HEK293 (cell line): ENCODE measurements around the gene DACT3.

Experiments used
- GLIS2 ChIP-seq: fragments of 450-650 bp; formaldehyde crosslinking; IDR thresholded peaks from 2 replicates; pipeline ENCODE4 v1.5.1; 2016; ENCODE audit warnings: missing biosample characterization, missing genetic modification characterization
- HOXD13 ChIP-seq: sonication (generic); formaldehyde crosslinking; IDR thresholded peaks from 2 replicates; pipeline ENCODE4 v1.8.0; 2022; ENCODE audit warnings: missing genetic modification reagents, borderline replicate concordance
- IKZF3 ChIP-seq: fragments of 450-650 bp; IDR thresholded peaks from 2 replicates; pipeline ENCODE4 v1.5.0; 2018; ENCODE audit warnings: missing biosample characterization, mild to moderate bottlenecking, missing genetic modification characterization, moderate library complexity
- MYNN ChIP-seq: fragments of 450-650 bp; formaldehyde crosslinking; IDR thresholded peaks from 2 replicates; pipeline ENCODE4 v1.5.1; 2016; ENCODE audit warnings: missing biosample characterization, missing genetic modification characterization, borderline replicate concordance
- REPIN1 ChIP-seq: fragments of 450-650 bp; formaldehyde crosslinking; IDR thresholded peaks from 2 replicates; pipeline ENCODE4 v1.5.1; 2017; ENCODE audit warnings: missing biosample characterization, missing genetic modification characterization, low read depth
- SP3 ChIP-seq: fragments of 450-650 bp; formaldehyde crosslinking; IDR thresholded peaks from 2 replicates; pipeline ENCODE4 v1.5.1; 2016; ENCODE audit warnings: missing biosample characterization, missing genetic modification characterization
- ZBTB48 ChIP-seq: fragments of 450-650 bp; formaldehyde crosslinking; IDR thresholded peaks from 2 replicates; pipeline ENCODE4 v1.5.1; 2016; ENCODE audit warnings: missing biosample characterization, missing genetic modification characterization
- ZFP69B ChIP-seq: fragments of 450-650 bp; formaldehyde crosslinking; IDR thresholded peaks from 2 replicates; pipeline ENCODE4 v1.5.1; 2016; ENCODE audit warnings: missing biosample characterization, missing genetic modification characterization
- ZNF155 ChIP-seq: fragments of 450-650 bp; formaldehyde crosslinking; IDR thresholded peaks from 2 replicates; pipeline ENCODE4 v1.5.1; 2016; ENCODE audit warnings: missing biosample characterization, missing genetic modification characterization
- ZNF157 ChIP-seq: fragments of 450-650 bp; formaldehyde crosslinking; IDR thresholded peaks from 2 replicates; pipeline ENCODE4 v1.5.1; 2016; ENCODE audit warnings: missing biosample characterization, missing genetic modification characterization
- ZNF174 ChIP-seq: fragments of 450-650 bp; formaldehyde crosslinking; IDR thresholded peaks from 2 replicates; pipeline ENCODE4 v1.5.0; 2017; ENCODE audit warnings: missing biosample characterization, mild to moderate bottlenecking, missing genetic modification characterization
- ZNF266 ChIP-seq: fragments of 450-650 bp; formaldehyde crosslinking; IDR thresholded peaks from 2 replicates; pipeline ENCODE4 v1.5.1; 2016; ENCODE audit warnings: missing biosample characterization, missing genetic modification characterization, low read depth
- ZNF366 ChIP-seq: fragments of 450-650 bp; formaldehyde crosslinking; conservative IDR thresholded peaks from 2 replicates; pipeline ENCODE4 v1.5.1; 2016; ENCODE audit warnings: missing biosample characterization, missing genetic modification characterization
- ZNF37A ChIP-seq: fragments of 450-650 bp; IDR thresholded peaks from 2 replicates; pipeline ENCODE4 v1.5.1; 2018; ENCODE audit warnings: missing biosample characterization, missing genetic modification characterization
- ZNF394 ChIP-seq: fragments of 450-650 bp; formaldehyde crosslinking; IDR thresholded peaks from 2 replicates; pipeline ENCODE4 v1.5.1; 2016; ENCODE audit warnings: missing biosample characterization, missing genetic modification characterization, mild to moderate bottlenecking, moderate library complexity, borderline replicate concordance
- ZNF514 ChIP-seq: fragments of 450-650 bp; formaldehyde crosslinking; IDR thresholded peaks from 2 replicates; pipeline ENCODE4 v1.5.1; 2016; ENCODE audit warnings: missing biosample characterization, missing genetic modification characterization
- ZNF561 ChIP-seq: fragments of 450-650 bp; IDR thresholded peaks from 2 replicates; pipeline ENCODE4 v1.5.1; 2018; ENCODE audit warnings: missing biosample characterization, missing genetic modification characterization, borderline replicate concordance
- ZNF792 ChIP-seq: fragments of 450-650 bp; formaldehyde crosslinking; IDR thresholded peaks from 2 replicates; pipeline ENCODE4 v1.5.1; 2016; ENCODE audit warnings: missing biosample characterization, missing genetic modification characterization
- ZSCAN30 ChIP-seq: fragments of 450-650 bp; IDR thresholded peaks from 2 replicates; pipeline ENCODE4 v1.5.1; 2018; ENCODE audit warnings: missing biosample characterization, mild to moderate bottlenecking, missing genetic modification characterization, moderate library complexity
- TF ChIP-seq, protein P1 (sequence below): fragments of 450-650 bp; formaldehyde crosslinking; conservative IDR thresholded peaks from 2 replicates; pipeline ENCODE4 v1.5.1; 2016; ENCODE audit warnings: low read depth, missing biosample characterization, missing genetic modification characterization
- TF ChIP-seq, protein P2 (sequence below): fragments of 450-650 bp; formaldehyde crosslinking; IDR thresholded peaks from 2 replicates; pipeline ENCODE4 v1.5.1; 2016; ENCODE audit warnings: missing biosample characterization, missing genetic modification characterization
- TF ChIP-seq, protein P3 (sequence below): fragments of 450-650 bp; formaldehyde crosslinking; IDR thresholded peaks from 2 replicates; pipeline ENCODE4 v1.5.1; 2017; ENCODE audit warnings: missing biosample characterization, missing genetic modification characterization
- TF ChIP-seq, protein P4 (sequence below): fragments of 450-650 bp; formaldehyde crosslinking; IDR thresholded peaks from 2 replicates; pipeline ENCODE4 v1.5.1; 2016; ENCODE audit warnings: missing biosample characterization, missing genetic modification characterization

The DACT3 gene

GRCh38 chr19:46639358-46640182, 21.4 kb downstream of the DACT3 start (continued):
- 0 out of 2 replicates have a peak, but pooled peaks have one; percentile 15 for TF ChIP-seq IKZF3
- peak; percentile 46 for TF ChIP-seq GLIS2 (tag by site-specific recombination)
- TF ChIP-seq ZNF157 (tag by site-specific recombination): no peak
- TF ChIP-seq REPIN1 (tag by site-specific recombination): no peak
- TF ChIP-seq, protein P1, sequence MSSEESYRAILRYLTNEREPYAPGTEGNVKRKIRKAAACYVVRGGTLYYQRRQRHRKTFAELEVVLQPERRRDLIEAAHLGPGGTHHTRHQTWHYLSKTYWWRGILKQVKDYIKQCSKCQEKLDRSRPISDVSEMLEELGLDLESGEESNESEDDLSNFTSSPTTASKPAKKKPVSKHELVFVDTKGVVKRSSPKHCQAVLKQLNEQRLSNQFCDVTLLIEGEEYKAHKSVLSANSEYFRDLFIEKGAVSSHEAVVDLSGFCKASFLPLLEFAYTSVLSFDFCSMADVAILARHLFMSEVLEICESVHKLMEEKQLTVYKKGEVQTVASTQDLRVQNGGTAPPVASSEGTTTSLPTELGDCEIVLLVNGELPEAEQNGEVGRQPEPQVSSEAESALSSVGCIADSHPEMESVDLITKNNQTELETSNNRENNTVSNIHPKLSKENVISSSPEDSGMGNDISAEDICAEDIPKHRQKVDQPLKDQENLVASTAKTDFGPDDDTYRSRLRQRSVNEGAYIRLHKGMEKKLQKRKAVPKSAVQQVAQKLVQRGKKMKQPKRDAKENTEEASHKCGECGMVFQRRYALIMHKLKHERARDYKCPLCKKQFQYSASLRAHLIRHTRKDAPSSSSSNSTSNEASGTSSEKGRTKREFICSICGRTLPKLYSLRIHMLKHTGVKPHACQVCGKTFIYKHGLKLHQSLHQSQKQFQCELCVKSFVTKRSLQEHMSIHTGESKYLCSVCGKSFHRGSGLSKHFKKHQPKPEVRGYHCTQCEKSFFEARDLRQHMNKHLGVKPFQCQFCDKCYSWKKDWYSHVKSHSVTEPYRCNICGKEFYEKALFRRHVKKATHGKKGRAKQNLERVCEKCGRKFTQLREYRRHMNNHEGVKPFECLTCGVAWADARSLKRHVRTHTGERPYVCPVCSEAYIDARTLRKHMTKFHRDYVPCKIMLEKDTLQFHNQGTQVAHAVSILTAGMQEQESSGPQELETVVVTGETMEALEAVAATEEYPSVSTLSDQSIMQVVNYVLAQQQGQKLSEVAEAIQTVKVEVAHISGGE (tag by site-specific recombination): no peak
- peak; percentile 49; the same call in 1 of the 2 replicates for TF ChIP-seq ZNF561 (tag by site-specific recombination)
- TF ChIP-seq, protein P2, sequence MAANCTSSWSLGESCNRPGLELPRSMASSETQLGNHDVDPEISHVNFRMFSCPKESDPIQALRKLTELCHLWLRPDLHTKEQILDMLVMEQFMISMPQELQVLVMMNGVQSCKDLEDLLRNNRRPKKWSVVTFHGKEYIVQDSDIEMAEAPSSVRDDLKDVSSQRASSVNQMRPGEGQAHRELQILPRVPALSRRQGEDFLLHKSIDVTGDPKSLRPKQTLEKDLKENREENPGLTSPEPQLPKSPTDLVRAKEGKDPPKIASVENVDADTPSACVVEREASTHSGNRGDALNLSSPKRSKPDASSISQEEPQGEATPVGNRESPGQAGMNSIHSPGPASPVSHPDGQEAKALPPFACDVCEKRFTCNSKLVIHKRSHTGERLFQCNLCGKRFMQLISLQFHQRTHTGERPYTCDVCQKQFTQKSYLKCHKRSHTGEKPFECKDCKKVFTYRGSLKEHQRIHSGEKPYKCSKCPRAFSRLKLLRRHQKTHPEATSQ: no peak
- no peak for TF ChIP-seq ZNF266
- no peak for TF ChIP-seq HOXD13
- TF ChIP-seq, protein P3, sequence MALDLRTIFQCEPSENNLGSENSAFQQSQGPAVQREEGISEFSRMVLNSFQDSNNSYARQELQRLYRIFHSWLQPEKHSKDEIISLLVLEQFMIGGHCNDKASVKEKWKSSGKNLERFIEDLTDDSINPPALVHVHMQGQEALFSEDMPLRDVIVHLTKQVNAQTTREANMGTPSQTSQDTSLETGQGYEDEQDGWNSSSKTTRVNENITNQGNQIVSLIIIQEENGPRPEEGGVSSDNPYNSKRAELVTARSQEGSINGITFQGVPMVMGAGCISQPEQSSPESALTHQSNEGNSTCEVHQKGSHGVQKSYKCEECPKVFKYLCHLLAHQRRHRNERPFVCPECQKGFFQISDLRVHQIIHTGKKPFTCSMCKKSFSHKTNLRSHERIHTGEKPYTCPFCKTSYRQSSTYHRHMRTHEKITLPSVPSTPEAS (tag by site-specific recombination): 0 out of 2 replicates have a peak, but pooled peaks have one; percentile 17
- TF ChIP-seq ZNF792 (tag by site-specific recombination): no peak
- TF ChIP-seq, protein P4, sequence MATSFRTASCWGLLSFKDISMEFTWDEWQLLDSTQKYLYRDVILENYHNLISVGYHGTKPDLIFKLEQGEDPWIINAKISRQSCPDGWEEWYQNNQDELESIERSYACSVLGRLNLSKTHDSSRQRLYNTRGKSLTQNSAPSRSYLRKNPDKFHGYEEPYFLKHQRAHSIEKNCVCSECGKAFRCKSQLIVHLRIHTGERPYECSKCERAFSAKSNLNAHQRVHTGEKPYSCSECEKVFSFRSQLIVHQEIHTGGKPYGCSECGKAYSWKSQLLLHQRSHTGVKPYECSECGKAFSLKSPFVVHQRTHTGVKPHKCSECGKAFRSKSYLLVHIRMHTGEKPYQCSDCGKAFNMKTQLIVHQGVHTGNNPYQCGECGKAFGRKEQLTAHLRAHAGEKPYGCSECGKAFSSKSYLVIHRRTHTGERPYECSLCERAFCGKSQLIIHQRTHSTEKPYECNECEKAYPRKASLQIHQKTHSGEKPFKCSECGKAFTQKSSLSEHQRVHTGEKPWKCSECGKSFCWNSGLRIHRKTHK (tag by site-specific recombination): no peak
- TF ChIP-seq MYNN (tag by site-specific recombination): no peak
- TF ChIP-seq ZSCAN30 (tag by site-specific recombination): 0 out of 2 replicates have a peak, but pooled peaks have one; percentile 15
- TF ChIP-seq ZNF37A (tag by site-specific recombination): no peak
- TF ChIP-seq ZNF394 (tag by site-specific recombination): no peak
- no peak for TF ChIP-seq ZNF155 (tag by site-specific recombination)
- no peak for TF ChIP-seq ZNF366
- no peak for TF ChIP-seq ZFP69B (tag by site-specific recombination)
- no peak for TF ChIP-seq ZNF174 (tag by site-specific recombination)
- no peak; the same call in 1 of the 2 replicates for TF ChIP-seq ZBTB48 (tag by site-specific recombination)
- peak; percentile 61 for TF ChIP-seq SP3 (tag by site-specific recombination)
- TF ChIP-seq ZNF514 (tag by site-specific recombination): no peak
- TF ChIP-seq, all 188 proteins: peak for 22
